RWPE1 (cell line): ENCODE measurements around the gene ASB2.
A peak's percentile ranks its signal among the peaks of the same experiment; 100 is the strongest.

ENCODE experiments used
- CTCF ChIA-PET: fragments of 350-600 bp; sonication (Branson Sonifier 250); formaldehyde crosslinking; extraction: SDS; loops from one replicate; lab custom pipeline; 2021; lab: Yijun Ruan, JAX
- POLR2A ChIA-PET: fragments of 400-600 bp; formaldehyde crosslinking; extraction: SDS; loops from one replicate; lab custom pipeline; 2020; ENCODE audit warnings: antibody characterized with exemption; ENCODE audit not compliant: low non-redundant PET; lab: Yijun Ruan, JAX
- DNase-seq: peaks from one replicate; pipeline ENCODE4 v3.0.0; 2012; ENCODE audit warnings: low spot score
- H3K27ac ChIP-seq: fragments of 450-650 bp; 2 replicates; pipeline ENCODE4 v1.5.1; 2017
- CTCF ChIP-seq: fragments of 450-650 bp; conservative IDR thresholded peaks from 2 replicates; pipeline ENCODE4 v1.5.1; 2017; ENCODE audit warnings: low read depth, mild to moderate bottlenecking

ASB2 gene

GRCh38 chr14:94014382-94014781, 38.0 kb upstream of the ASB2 start:
- CTCF ChIA-PET, result no interaction called here
- H3K27ac ChIP-seq, result no peak overlapping the region
- no peak for DNase-seq
- no peak for TF ChIP-seq CTCF
- POLR2A ChIA-PET, result no interaction called here

GRCh38 chr14:94011795-94012194, 35.4 kb upstream of the ASB2 start:
- no peak for TF ChIP-seq CTCF
- ChIA-PET CTCF (interaction anchor here (0.7 kb wide), 1 partner anchor 14 kb away, joined by 3 read pairs; no protein-coding TSS in a partner anchor), POLR2A (no interaction called here)
- H3K27ac ChIP-seq, result no peak overlapping the region
- peak; percentile 41 for DNase-seq

- DNase-seq, result no peak
- no peak overlapping the region for H3K27ac ChIP-seq
- TF ChIP-seq CTCF, result no peak
- POLR2A ChIA-PET, result no interaction called here
- CTCF ChIA-PET, result interaction anchor here (0.6 kb wide), 2 partner anchors 31 to 87 kb away, joined by 3 to 4 read pairs; no protein-coding TSS in a partner anchor
These were observed 34.3 kb upstream of the ASB2 start for GRCh38 chr14:94010625-94011024.

GRCh38 chr14:94009767-94010166, 33.4 kb upstream of the ASB2 start:
- DNase-seq, result peak; percentile 73
- POLR2A ChIA-PET, result no interaction called here
- CTCF ChIA-PET, result interaction anchor here (0.6 kb wide), 1 partner anchor 156 kb away, joined by 3 read pairs; no protein-coding TSS in a partner anchor
- no peak for TF ChIP-seq CTCF
- peak overlapping the region; percentile 34 for H3K27ac ChIP-seq

GRCh38 chr14:94008234-94008633, 31.9 kb upstream of the ASB2 start:
- TF ChIP-seq CTCF, result no peak
- no peak overlapping the region for H3K27ac ChIP-seq
- DNase-seq, result no peak
- CTCF ChIA-PET, result no interaction called here
- POLR2A ChIA-PET, result no interaction called here

DNA sequence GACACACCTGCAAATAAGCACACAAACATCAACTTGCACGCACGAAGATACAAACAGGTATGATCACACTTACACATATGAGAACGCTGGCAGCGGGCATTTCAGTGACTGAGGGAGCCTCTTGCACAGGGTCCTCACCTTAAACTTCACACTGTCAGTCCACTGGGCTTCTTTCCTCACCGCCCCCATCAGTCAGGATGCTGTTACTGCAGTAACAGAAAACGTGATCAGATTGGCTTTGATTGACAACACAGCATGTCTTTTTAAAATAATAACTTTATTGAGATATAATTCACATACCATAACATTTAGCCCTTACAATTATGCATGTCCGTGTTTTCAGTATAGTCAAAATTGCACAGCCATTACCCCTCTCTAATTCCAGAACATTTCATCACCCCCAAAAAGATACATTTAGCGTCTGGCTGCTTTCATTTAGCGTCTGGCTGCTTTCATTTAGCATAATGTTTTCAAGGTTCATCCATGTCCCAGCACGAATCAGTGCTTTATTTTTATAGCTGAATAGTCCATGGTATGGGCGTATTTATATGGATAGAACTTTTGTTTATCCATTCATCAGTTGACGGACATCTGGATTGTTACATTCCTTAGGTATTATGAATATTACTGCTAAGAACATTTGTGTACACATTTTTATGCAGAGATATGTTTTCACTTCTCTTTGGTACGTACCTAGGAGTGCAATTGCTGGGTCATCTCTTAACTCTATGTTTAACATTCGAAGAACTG, 29.1 kb upstream of the ASB2 start:
- ChIA-PET CTCF (interaction anchor here (0.7 kb wide), 1 partner anchor 274 kb away, joined by 3 read pairs; no protein-coding TSS in a partner anchor), POLR2A (no interaction called here)
- H3K27ac ChIP-seq, result no peak overlapping the region
- no peak for DNase-seq
- no peak for TF ChIP-seq CTCF
